Loucy (cell line): ENCODE data around the gene TMEM132C.

Source experiments
- H2AFZ ChIP-seq: fragments of 200-600 bp; sonication (generic); 2 replicates; pipeline ENCODE4 v1.6.0; 2016; ENCODE audit warnings: antibody characterized with exemption, mild to moderate bottlenecking, low read length, moderate library complexity
- H3F3A ChIP-seq: fragments of 200-600 bp; 2 replicates; pipeline ENCODE4 v1.6.0; 2016; ENCODE audit warnings: antibody characterized with exemption, low read depth, mild to moderate bottlenecking
- H3K27me3 ChIP-seq: fragments of 200-600 bp; sonication (generic); 2 replicates; pipeline ENCODE4 v1.6.1; 2014; ENCODE audit warnings: low read length, mild to moderate bottlenecking; ENCODE audit not compliant: insufficient read depth, poor library complexity, severe bottlenecking
- H3K36me3 ChIP-seq: fragments of 200-600 bp; sonication (generic); 2 replicates; pipeline ENCODE4 v1.6.1; 2016; ENCODE audit warnings: low read length; ENCODE audit not compliant: insufficient read depth
- H3K4me1 ChIP-seq: fragments of 200-600 bp; sonication (generic); 2 replicates; pipeline ENCODE4 v1.5.1; 2014; ENCODE audit warnings: low read length, mild to moderate bottlenecking; ENCODE audit not compliant: insufficient read depth, poor library complexity, severe bottlenecking
- H3K4me2 ChIP-seq: fragments of 200-600 bp; sonication (generic); 2 replicates; pipeline ENCODE4 v1.6.0; 2014; ENCODE audit warnings: antibody characterized with exemption, low read length, low read depth, mild to moderate bottlenecking; ENCODE audit not compliant: poor library complexity, severe bottlenecking
- H3K4me3 ChIP-seq: fragments of 200-600 bp; sonication (generic); 2 replicates; pipeline ENCODE4 v1.5.1; 2014; ENCODE audit warnings: low read length, mild to moderate bottlenecking, mixed read lengths; ENCODE audit not compliant: poor library complexity, severe bottlenecking
- H3K79me2 ChIP-seq: fragments of 200-600 bp; sonication (generic); 2 replicates; pipeline ENCODE4 v1.6.1; 2014; ENCODE audit warnings: low read length; ENCODE audit not compliant: insufficient read depth
- H3K9ac ChIP-seq: fragments of 200-600 bp; sonication (generic); 2 replicates; pipeline ENCODE4 v1.6.0; 2014; ENCODE audit warnings: mild to moderate bottlenecking, low read depth, low read length, moderate library complexity; ENCODE audit not compliant: poor library complexity, severe bottlenecking
- H3K9me2 ChIP-seq: fragments of 200-600 bp; sonication (generic); replicated peaks from 2 replicates; pipeline ENCODE4 v1.6.1; 2016; ENCODE audit warnings: low read depth, low read length, mixed read lengths
- H3K9me3 ChIP-seq: fragments of 200-600 bp; sonication (generic); 2 replicates; pipeline ENCODE4 v1.6.1; 2014; ENCODE audit warnings: mild to moderate bottlenecking, antibody characterized with exemption, low read length, low read depth; ENCODE audit not compliant: insufficient read depth
- H4K20me1 ChIP-seq: fragments of 200-600 bp; sonication (generic); 2 replicates; pipeline ENCODE4 v1.6.0; 2014; ENCODE audit warnings: antibody characterized with exemption, low read length, mild to moderate bottlenecking; ENCODE audit not compliant: insufficient read depth, poor library complexity, severe bottlenecking
- CTCF ChIP-seq: fragments of 200-600 bp; sonication (generic); conservative IDR thresholded peaks from 2 replicates; pipeline ENCODE4 v1.5.1; 2014; ENCODE audit warnings: mild to moderate bottlenecking, antibody characterized with exemption, low read length
- EZH2phosphoT487 ChIP-seq: fragments of 200-600 bp; IDR thresholded peaks from 2 replicates; pipeline ENCODE4 v1.6.1; 2018; ENCODE audit warnings: antibody characterized with exemption, mild to moderate bottlenecking, moderate library complexity, borderline replicate concordance

The TMEM132C gene

GRCh38 chr12:128267131-128267622 lies at the start of gene TMEM132C:
Gene TMEM132C (plus strand): TSS chr12:128267170. CDS start chr12:128267403, 233 bp downstream.
- Histone ChIP-seq H3K9me2 (no peaks in the 10 kb centered on the region), H3K4me2 (no peak within 1 kb of the TSS), H3K27me3 (no peaks in the 10 kb centered on the region)

GRCh38 chr12:128224226-128224625 lies 42.7 kb upstream of the TMEM132C start:
- no peak overlapping the region for H3K4me2 ChIP-seq
- H3K9me3 ChIP-seq = no peaks in the 10 kb centered on the region; the same call in 1 of the 2 replicates
- no peaks in the 10 kb centered on the region for H3K27me3 ChIP-seq
- H3K4me3 ChIP-seq = no peak overlapping the region
- H3F3A ChIP-seq = no peaks in the 10 kb centered on the region
- H3K9me2 ChIP-seq = no peaks in the 10 kb centered on the region
- H2AFZ ChIP-seq = no peak overlapping the region
- no peaks in the 10 kb centered on the region for H3K4me1 ChIP-seq
- H3K36me3 ChIP-seq = no peaks in the 10 kb centered on the region
- no peaks in the 10 kb centered on the region for H3K79me2 ChIP-seq
- H3K9ac ChIP-seq = no peak overlapping the region
- H4K20me1 ChIP-seq = no peaks in the 10 kb centered on the region
- no peak for TF ChIP-seq CTCF
- TF ChIP-seq EZH2phosphoT487 = no peak

More at GRCh38 chr12:128267131-128267622, at the start of gene TMEM132C:
- no peak for TF ChIP-seq EZH2phosphoT487
- TF ChIP-seq CTCF = no peak
- H3K4me1 ChIP-seq = no peaks in the 10 kb centered on the region
- no peaks in the 10 kb centered on the region for H4K20me1 ChIP-seq
- no peak within 1 kb of the TSS for H2AFZ ChIP-seq
- H3K9me3 ChIP-seq = no peaks in the 10 kb centered on the region
- no peak within 1 kb of the TSS for H3K9ac ChIP-seq
- no peaks in the 10 kb centered on the region for H3K79me2 ChIP-seq
- H3F3A ChIP-seq = no peaks in the 10 kb centered on the region
- no peaks in the 10 kb centered on the region for H3K36me3 ChIP-seq
- H3K4me3 ChIP-seq = no peak within 1 kb of the TSS

DNA sequence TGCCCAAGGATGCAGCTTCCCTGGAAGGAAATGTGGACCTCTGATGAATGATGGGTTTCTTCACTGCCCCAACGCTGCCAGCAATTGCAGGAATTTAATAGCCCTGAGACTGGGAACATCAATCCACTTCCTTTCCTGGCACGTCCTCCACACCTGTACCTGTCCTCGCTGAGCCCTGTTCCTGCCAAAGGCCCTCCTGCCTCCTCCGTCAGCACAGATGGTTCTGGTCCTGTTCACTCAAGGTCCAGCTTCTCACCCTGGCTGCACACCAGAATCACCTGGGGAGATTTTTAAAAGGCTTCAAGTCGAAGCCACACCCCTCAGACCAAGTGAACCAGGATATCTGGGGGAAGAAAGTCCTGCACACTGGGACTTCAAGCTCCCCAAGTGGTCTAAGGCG lies 38.4 kb upstream of the TMEM132C start:
- H3K4me3 ChIP-seq = no peak overlapping the region
- H3K4me2 ChIP-seq = no peak overlapping the region
- no peaks in the 10 kb centered on the region for H3K36me3 ChIP-seq
- H2AFZ ChIP-seq = no peak overlapping the region
- no peak overlapping the region for H3K9ac ChIP-seq
- no peaks in the 10 kb centered on the region for H4K20me1 ChIP-seq
- H3K9me2 ChIP-seq = no peaks in the 10 kb centered on the region
- no peaks in the 10 kb centered on the region for H3K4me1 ChIP-seq
- no peak for TF ChIP-seq CTCF
- no peak for TF ChIP-seq EZH2phosphoT487
- no peaks in the 10 kb centered on the region for H3K79me2 ChIP-seq
- no peaks in the 10 kb centered on the region for H3K9me3 ChIP-seq
- no peaks in the 10 kb centered on the region for H3K27me3 ChIP-seq
- H3F3A ChIP-seq = no peaks in the 10 kb centered on the region
